ENCODE results near the gene APLP1. TPM values are rescaled to one million over a fixed set of nuclear protein-coding genes. Genes with fewer than 3 reads are reported as not detected.
A peak's percentile ranks its signal among the peaks of the same experiment; 100 is the strongest.

The APLP1 gene
- total and polyA plus RNA-seq, 2 experiments from 2014 or later, result 30.2 to 36.0 TPM

- Histone ChIP-seq H3K79me2 (replicated peaks; ENCODE audit: insufficient read depth) (peaks cover 13% of the 10 kb centered on the region), H3K4me2 (peak overlapping the region; percentile 96), H3K27ac (ENCODE audit: low read depth) (no peak overlapping the region), H2AFZ (no peak overlapping the region; the same call in 1 of the 2 replicates), H3K27me3 (ENCODE audit: insufficient read depth) (no peaks in the 10 kb centered on the region), H3F3A (replicated peaks; ENCODE audit: low read depth) (peaks cover 20% of the 10 kb centered on the region; the same call in 1 of the 2 replicates), H3K4me1 (ENCODE audit: insufficient read depth) (peaks cover 23% of the 10 kb centered on the region), H3K4me3 (peak overlapping the region; percentile 99), H3K36me3 (ENCODE audit: insufficient read depth) (peaks cover 5% of the 10 kb centered on the region; the same call in 1 of the 2 replicates), H4K20me1 (replicated peaks; ENCODE audit: insufficient read depth) (no peaks in the 10 kb centered on the region), H3K9me2 (ENCODE audit: insufficient read depth) (no peaks in the 10 kb centered on the region)
- peaks cover 26% of the 10 kb centered on the region for H3K4me1 Mint-ChIP-seq
- DNase-seq (ENCODE audit: low spot score) (peak; percentile 21), ATAC-seq (no peak)
- peaks cover 25% of the 10 kb centered on the region for H3K27me3 Mint-ChIP-seq (ENCODE audit: insufficient read depth, low read depth, poor library complexity)
- peaks cover 9% of the 10 kb centered on the region for H3K36me3 Mint-ChIP-seq (ENCODE audit: low read depth)
- no peak overlapping the region for H3K27ac Mint-ChIP-seq
- peak overlapping the region; percentile 95 for H3K4me3 Mint-ChIP-seq
- H3K9me3 Mint-ChIP-seq, result no peaks in the 10 kb centered on the region
- TF ChIP-seq EZH2 (IDR thresholded peaks at IDR 0.05; ENCODE audit: low read depth, unreplicated experiment), result no peak
- TF ChIP-seq POLR2AphosphoS5 (IDR thresholded peaks at IDR 0.05; ENCODE audit: low read depth), result no peak
- TF ChIP-seq NANOG (IDR thresholded peaks at IDR 0.05; ENCODE audit: borderline replicate concordance), result no peak
- TF ChIP-seq CTCF (conservative IDR thresholded peaks at IDR 0.05; ENCODE audit: low read depth in 2 of 2), result no peak
- no peak for TF ChIP-seq REST (IDR thresholded peaks at IDR 0.05; ENCODE audit: unreplicated experiment)
- no peak for TF ChIP-seq ETS1 (IDR thresholded peaks at IDR 0.05)
- TF ChIP-seq JUNB (IDR thresholded peaks at IDR 0.05; ENCODE audit: unreplicated experiment), result no peak
- no peak for TF ChIP-seq ZNF114 (CRISPR knock-in tag; IDR thresholded peaks at IDR 0.05)
- no peak for TF ChIP-seq CREB1 (CRISPR knock-in tag; IDR thresholded peaks at IDR 0.05; ENCODE audit: low read depth)
- no peak for TF ChIP-seq ZNF331 (CRISPR knock-in tag; IDR thresholded peaks at IDR 0.05; ENCODE audit: low read depth)
- TF ChIP-seq STAT1 (IDR thresholded peaks at IDR 0.05; ENCODE audit: unreplicated experiment), result no peak
- no peak for TF ChIP-seq EZH2phosphoT487 (IDR thresholded peaks at IDR 0.05; ENCODE audit: unreplicated experiment)
Observed at GRCh38 chr19:35901055-35901644, 32.8 kb downstream of the APLP1 start.

Measured in GM23338 (cell line).